Activated CD8-positive, alpha-beta memory T cell treated with anti-CD3 and anti-CD28 coated beads for 36 hours (primary cell): ENCODE measurements around the gene EEF2KMT. TPM values are rescaled to one million over a fixed set of nuclear protein-coding genes. Genes with fewer than 3 reads are reported as not detected.
"Not testable (repeated sequence)": the region's sequence is repeated elsewhere in the genome, so short reads cannot be mapped to it uniquely, and the experiment has no call there.

Source experiments
- CTCF ChIA-PET: fragments of 350-600 bp; sonication (Branson Sonifier 250); formaldehyde crosslinking; loops from one replicate; lab custom pipeline; 2021; ENCODE audit warnings: antibody characterized with exemption; lab: Charles Lee
- POLR2A ChIA-PET: fragments of 350-600 bp; sonication (Branson Sonifier 250); formaldehyde crosslinking; loops from one replicate; lab custom pipeline; 2021; ENCODE audit warnings: antibody characterized with exemption; lab: Charles Lee
- total RNA-seq, 2 experiments: library from RNA; stranded (reverse); gene quantifications; one replicate each; pipeline ENCODE4 v1.2.3, GENCODE V29; 2021

EEF2KMT gene
- total RNA-seq, 2 experiments from 2014 or later: 35.6 to 36.6 TPM

DNA sequence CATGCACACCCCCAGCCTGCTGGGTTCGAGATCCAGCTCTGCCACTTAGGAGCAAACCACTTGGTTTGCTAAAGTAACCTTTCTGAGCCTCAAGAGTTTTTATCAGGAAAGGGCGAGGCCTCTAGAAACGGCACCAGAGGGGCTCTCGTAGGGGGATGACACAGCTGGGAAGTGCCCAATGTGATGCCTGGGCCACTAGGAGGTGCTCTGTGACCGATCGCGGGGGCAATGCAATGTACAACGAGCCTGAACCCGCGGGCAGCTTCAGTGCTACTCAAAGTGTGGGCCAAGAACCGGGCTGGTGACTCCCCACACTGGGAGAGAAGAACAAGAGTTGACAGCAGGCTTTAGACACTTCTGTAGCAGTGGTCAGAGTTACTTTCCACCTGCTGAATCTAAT, 41.2 kb downstream of the EEF2KMT start:
- CTCF ChIA-PET: interaction anchor here (1.5 kb wide), 1 partner anchor 36 kb away, joined by 8 read pairs; no protein-coding TSS in a partner anchor
- POLR2A ChIA-PET: no interaction called here

DNA sequence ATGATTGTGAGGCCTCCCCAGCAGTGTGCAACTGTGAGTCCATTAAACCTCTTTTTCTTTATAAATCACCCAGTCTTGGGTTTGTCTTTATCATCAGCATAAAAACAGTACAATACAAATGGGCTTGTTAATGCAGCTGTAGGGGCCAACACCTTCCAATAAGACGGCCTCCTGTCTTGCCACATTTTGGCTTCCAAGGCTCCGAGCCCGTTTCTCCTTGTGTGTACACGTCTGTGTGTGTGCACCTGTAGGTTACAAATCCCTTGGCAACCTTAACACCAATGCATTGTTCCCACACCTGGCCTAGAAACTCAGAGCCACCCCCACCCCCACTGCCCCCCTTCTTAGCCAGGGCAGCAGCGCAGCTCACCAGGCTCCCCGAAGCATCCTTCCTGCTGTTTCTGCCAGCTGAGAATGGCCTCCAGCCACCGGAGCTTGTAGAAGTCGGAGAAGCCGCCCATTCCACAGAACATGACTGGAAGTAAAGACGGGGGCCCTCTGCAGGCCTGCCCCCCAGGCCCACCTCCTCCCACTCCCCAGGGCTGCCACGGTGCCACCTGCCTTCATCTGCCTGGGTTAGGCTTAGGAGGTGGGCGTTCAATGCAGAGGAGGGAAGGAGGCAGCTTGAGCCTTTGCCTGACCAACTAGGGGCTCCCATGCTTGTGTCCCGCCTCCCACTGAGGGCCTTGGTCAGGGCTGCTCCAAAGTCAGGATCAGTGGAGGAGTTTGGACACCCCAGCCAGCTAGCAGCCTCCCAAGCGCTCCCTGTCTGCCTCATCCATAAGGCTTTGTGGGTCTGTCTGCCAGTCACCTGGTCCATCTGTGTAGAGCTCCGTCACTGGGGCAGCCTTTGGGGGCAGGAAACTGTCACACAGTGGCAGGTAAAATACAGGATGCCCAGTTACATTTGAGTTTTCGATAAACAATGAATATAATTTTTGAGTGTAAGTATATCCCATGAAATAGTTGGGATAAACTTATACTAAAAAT, 42.4 kb downstream of the EEF2KMT start:
- ChIA-PET CTCF (interaction anchor here (1.2 kb wide), 1 partner anchor 37 kb away, joined by 3 read pairs; no protein-coding TSS in a partner anchor), POLR2A (no interaction called here)

DNA sequence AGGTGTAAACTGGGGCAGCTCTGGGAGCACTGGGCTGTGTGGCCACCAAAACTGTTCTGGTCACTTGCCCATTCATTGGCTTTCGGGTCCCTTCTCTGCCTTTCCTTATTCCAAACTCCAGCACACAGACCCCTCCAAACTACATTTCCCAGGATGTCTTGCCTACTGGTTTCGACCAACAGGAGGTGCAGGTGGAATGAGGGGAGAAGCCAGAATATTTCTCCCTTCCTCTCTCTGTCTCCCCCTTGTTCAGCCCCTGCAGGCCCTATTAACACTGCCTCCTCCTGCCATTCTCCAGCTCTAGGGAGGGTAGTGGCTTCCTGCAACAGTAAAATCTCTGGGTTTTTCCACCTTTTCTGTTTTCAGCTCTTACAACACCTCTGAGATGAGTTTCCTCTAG, 50.7 kb downstream of the EEF2KMT start:
- CTCF ChIA-PET: no interaction called here
- POLR2A ChIA-PET: no interaction called here

DNA sequence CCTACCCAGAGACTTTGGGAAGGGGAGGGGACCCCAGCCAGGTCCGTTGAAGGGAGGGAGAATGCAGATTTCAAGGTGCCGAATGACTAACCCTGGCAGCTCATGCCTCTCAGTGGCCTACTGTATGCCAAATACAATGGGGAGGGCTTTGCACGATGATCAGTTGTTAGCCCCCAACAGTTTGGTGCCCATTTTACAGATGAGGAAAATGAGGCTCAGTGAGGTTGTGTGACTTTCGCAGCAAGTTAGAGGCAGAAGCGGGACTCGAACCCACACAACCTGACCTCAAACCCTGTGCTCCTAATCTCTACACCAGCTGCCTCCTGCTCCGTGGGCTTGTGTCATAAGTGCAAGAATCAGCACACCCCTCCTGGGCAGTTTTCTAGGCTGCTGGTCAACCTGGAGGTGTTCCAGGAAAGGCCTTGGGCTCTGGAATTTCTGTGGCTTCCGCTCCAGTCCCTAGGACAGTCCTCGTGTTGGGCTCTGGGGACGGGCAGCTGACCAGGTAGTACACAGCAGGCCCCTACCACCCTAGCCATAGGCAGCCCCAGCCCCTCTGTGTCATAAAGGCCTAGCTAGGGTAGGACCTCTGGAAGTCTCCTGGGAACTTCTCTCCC, 52.0 kb downstream of the EEF2KMT start:
- CTCF ChIA-PET: no interaction called here
- POLR2A ChIA-PET: no interaction called here

DNA sequence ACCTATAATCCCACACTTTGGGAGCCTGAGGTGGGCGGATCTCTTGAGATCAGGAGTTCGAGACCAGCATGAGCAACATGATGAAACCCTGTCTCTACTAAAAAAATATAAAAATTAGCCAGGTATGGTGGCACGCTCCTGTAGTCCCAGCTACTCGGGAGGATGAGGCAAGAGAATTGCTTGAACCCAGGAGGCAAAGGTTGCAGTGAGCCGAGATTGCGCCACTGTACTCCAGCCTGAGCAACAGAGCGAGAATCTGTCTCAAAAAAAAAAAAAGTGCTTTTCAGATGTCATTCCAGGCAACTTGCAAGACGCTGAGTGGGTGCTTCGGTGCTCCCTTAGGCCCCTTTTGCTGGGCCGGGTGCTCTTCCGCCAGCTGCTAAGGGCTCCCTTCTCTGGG, 53.0 kb downstream of the EEF2KMT start:
- CTCF ChIA-PET, POLR2A ChIA-PET: not testable (repeated sequence)

DNA sequence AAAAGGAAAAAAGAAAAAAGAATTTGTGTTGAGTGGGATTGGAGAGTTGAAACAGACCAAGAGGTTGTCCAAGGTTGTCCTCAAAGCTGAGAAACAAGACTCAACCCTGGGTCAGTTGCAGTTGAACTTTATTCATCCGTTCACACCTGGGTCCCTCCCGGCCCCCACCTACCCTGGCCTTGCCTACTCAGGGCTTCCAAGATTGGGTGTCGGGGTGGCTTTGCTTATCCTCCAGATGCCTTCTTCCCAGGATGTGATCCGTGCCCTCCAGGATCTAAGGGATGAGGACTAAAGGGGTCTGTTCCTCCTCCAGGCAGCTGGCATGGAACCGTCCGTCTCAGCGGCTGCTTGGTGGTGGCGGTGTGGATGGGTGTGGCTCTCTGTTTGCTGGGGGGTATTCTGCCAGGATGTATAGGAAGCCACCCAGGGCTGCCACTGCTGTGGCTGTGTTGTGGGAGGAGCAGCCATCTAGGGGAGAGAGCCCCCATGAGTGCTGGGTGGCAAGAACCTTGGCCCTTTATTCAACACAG, 53.5 kb downstream of the EEF2KMT start:
- CTCF ChIA-PET: no interaction called here
- POLR2A ChIA-PET: no interaction called here

DNA sequence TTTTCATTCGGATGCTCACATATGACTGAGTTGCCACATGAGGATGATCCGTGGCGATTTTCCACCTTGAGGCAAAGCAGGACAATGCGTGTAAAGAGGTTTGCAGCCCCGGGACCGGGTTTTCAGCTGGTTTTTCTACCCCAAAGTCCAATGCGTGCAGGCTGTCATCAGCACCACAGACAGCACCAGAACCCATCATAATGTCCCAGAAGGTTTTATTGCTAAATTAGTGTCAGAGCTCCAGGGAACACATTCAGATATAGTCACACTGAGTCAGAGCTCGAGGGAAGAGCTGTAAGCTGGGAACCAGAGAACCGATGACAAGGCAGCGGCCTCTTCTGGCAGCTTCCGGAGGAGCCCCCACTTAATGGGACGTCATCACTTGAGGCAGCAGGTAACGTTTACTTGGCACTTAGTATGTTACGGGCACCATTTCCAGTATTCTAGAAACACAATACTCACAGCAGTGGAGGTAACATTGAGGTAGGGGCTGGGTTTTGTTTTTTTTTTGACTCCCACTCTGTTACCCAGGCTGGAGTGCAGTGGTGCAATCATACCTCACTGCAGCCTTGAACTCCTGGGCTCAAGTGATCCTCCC, 54.9 kb downstream of the EEF2KMT start:
- CTCF ChIA-PET: interaction anchor here (0.6 kb wide), 1 partner anchor 18 kb away, joined by 3 read pairs; no protein-coding TSS in a partner anchor
- POLR2A ChIA-PET: no interaction called here

DNA sequence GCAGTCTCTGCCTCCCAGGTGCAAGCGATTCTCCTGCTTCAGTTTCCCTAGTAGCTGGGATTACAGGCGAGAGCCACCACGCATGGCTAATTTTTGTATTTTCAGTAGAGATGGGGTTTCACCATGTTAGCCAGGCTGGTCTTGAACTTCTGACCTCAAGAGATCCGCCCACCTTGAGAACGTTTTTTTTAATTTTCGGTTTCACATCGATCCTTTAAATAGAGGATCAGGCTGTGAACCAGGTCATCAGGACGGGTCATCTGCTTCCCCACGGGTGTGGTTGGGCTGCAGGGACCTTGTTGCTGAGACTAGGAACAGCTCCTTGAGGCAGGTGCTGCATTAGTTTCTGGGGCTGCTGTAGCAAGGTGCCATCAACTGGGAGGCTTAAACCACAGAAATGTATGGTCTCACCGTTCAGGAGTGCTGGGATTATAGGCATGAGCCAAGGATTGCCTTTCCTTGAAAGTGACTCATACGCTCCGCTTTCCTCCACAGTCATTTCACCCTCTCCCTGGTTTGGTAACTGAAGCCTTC, 55.9 kb downstream of the EEF2KMT start:
- ChIA-PET CTCF (no interaction called here), POLR2A (no interaction called here)

DNA sequence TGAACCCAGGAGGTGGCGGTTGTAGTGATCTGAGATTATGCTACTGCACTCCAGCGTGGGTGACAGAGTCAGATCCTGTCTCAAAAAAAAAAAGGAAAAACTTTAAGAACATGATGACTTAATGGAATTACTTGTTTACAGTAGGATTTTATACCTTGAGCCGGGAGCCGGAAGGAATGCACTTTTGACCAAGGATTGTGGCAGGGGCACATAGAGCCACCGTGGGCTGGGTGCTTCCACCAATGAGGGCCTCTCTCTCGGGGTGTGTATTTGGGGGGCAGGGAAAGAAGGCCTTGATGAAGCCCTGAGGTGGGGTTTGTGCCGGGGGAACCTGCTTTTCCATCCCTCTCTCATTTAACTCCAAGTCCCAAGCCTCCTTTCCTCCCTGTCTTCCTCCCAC, 57.1 kb downstream of the EEF2KMT start:
- ChIA-PET CTCF (no interaction called here), POLR2A (no interaction called here)

DNA sequence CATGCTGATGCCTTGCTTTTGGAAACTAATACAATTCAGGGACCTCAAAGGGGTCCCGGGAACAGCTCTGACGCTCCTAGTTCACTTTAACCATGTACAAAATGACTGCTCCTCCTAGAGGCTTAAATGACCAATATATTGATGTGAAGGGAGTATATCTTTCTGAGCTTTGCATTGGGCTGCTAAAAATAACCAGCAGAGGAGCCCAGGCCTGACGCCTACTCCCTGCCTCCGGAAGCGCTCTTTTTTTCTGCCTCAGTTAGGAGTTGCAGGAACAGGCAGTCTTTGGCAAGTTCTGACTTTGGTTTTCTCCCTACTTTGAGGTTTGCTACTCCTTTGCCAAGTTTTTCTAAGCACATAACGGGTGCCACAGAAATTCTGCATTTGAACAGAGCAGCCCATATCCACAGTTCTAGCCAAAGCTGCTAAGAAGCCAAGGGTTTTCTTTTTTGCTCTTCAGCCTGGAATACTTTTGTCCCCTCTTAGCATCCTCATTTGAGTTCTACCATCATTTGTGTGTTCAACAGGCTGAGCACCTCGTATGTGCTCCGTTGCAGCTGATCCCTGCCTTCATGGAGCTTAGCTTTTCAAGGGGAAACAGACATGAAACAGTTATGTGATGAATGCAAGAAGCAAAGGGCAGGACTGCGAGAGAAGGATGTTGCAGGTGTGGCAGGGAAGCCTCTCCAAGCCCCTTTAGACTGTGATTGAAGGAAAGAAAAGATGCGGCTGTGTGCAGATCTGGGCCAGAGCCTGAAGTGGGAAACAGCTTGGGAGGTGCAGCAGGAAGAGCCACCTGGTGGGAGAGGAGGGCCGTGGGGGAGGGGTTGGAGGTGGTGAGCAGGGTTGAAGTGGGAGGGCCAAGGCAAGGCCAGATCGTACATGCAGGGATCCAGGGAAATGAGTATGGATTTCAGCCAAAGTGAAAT, 61.1 kb downstream of the EEF2KMT start:
- ChIA-PET CTCF (no interaction called here), POLR2A (no interaction called here)

DNA sequence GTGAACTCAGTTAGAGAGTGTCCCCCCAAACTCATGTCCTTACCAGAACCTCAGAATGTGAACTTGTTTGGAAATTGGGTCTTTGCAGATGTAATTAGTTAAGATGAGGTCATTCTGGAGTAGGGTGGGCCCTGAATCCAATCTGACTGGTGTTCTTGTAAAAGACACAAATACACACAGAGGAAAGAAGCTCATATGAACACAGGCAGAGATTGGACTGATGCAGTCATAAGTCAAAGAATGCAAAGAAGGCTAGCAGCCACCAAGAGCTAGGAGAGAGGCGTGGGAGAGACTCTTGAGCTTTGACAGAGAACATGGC, 61.7 kb downstream of the EEF2KMT start:
- ChIA-PET POLR2A (no interaction called here), CTCF (no interaction called here)

Other genes with a start within 250 kb of the EEF2KMT start
- not detected for gene PPL, start 160.6 kb downstream of the EEF2KMT start, total RNA-seq
- gene SEC14L5, start 139.5 kb downstream of the EEF2KMT start, total RNA-seq: not detected
- gene NAGPA, start 63.9 kb downstream of the EEF2KMT start, total RNA-seq: 10 to 100 TPM; 15.9 to 16.7 TPM
- gene C16orf89, start 31.8 kb downstream of the EEF2KMT start, total RNA-seq: not detected
- gene ALG1, start 26.0 kb downstream of the EEF2KMT start, total RNA-seq: 10 to 100 TPM; 43.8 to 46.5 TPM